Osteoblast (primary cell): ENCODE results near the gene CA9. TPM values are rescaled to one million over a fixed set of nuclear protein-coding genes. Genes with fewer than 3 reads are reported as not detected.

Experiments used
- DNase-seq: peaks from one replicate; pipeline ENCODE4 v3.0.0; 2011; ENCODE audit warnings: low spot score, mixed read lengths; ENCODE audit not compliant: insufficient read length; ENCODE audit errors: missing footprints
- H2AFZ ChIP-seq: 2 replicates; pipeline ENCODE4 v1.6.0; 2011; ENCODE audit warnings: mild to moderate bottlenecking, low read length
- H3K27ac ChIP-seq: 2 replicates; pipeline ENCODE4 v1.5.1; 2011; ENCODE audit warnings: mild to moderate bottlenecking, low read depth, low read length, moderate library complexity
- H3K27me3 ChIP-seq: 2 replicates; pipeline ENCODE4 v1.6.0; 2012; ENCODE audit warnings: mild to moderate bottlenecking, control low read depth, inconsistent platforms, low read length, moderate library complexity; ENCODE audit not compliant: insufficient read depth
- H3K36me3 ChIP-seq: 2 replicates; pipeline ENCODE4 v1.5.1; 2011; ENCODE audit warnings: mild to moderate bottlenecking, low read length, control low read depth, moderate library complexity; ENCODE audit not compliant: insufficient read depth
- H3K4me1 ChIP-seq: 2 replicates; pipeline ENCODE4 v1.5.1; 2011; ENCODE audit warnings: mild to moderate bottlenecking, low read length, control low read depth, moderate library complexity; ENCODE audit not compliant: insufficient read depth
- H3K4me2 ChIP-seq: 2 replicates; pipeline ENCODE4 v1.6.0; 2011; ENCODE audit warnings: mild to moderate bottlenecking, low read length; ENCODE audit not compliant: insufficient read depth
- H3K4me3 ChIP-seq: fragments of 200-600 bp; sonication (generic); 3 replicates; pipeline ENCODE4 v1.5.1; 2012; ENCODE audit warnings: mild to moderate bottlenecking, low read length, inconsistent platforms; ENCODE audit not compliant: insufficient read depth
- H3K79me2 ChIP-seq: 2 replicates; pipeline ENCODE4 v1.6.0; 2012; ENCODE audit warnings: mild to moderate bottlenecking, low read length, control low read depth, inconsistent platforms; ENCODE audit not compliant: insufficient read depth
- H3K9me3 ChIP-seq: 2 replicates; pipeline ENCODE4 v1.5.1; 2011; ENCODE audit warnings: low read depth, low read length, control low read depth
- H4K20me1 ChIP-seq: 2 replicates; pipeline ENCODE4 v1.6.0; 2012; ENCODE audit warnings: mild to moderate bottlenecking, low read length, control low read depth; ENCODE audit not compliant: insufficient read depth
- CTCF ChIP-seq: IDR thresholded peaks from 2 replicates; pipeline ENCODE4 v1.5.1; 2011; ENCODE audit warnings: mild to moderate bottlenecking, low read depth, low read length, moderate library complexity; ENCODE audit errors: extremely low read depth
- total RNA-seq: library from RNA; depleted of rRNA; stranded (reverse); fragments of >200 nt; gene quantifications from 2 replicates; pipeline ENCODE4 v1.2.3, GENCODE V29; 2012

The CA9 gene
- total RNA-seq, 1 donor = not detected

GRCh38 chr9:35653611-35654010, 20.1 kb upstream of the CA9 start:
- Histone ChIP-seq H3K27ac (no peak overlapping the region), H3K4me2 (no peak overlapping the region), H3K9me3 (no peaks in the 10 kb centered on the region), H3K27me3 (no peaks in the 10 kb centered on the region), H3K36me3 (no peaks in the 10 kb centered on the region), H3K4me3 (no peak overlapping the region), H4K20me1 (no peaks in the 10 kb centered on the region), H3K4me1 (peaks cover 42% of the 10 kb centered on the region), H3K79me2 (peaks cover under 1% of the 10 kb centered on the region), H2AFZ (no peak overlapping the region)
- DNase-seq = no peak
- TF ChIP-seq CTCF = no peak

GRCh38 chr9:35656348-35656747, 17.4 kb upstream of the CA9 start:
- TF ChIP-seq CTCF = no peak
- no peak for DNase-seq
- H3K4me1 ChIP-seq = peaks cover 32% of the 10 kb centered on the region
- peaks cover 10% of the 10 kb centered on the region for H3K79me2 ChIP-seq
- H3K4me2 ChIP-seq = no peak overlapping the region
- H3K36me3 ChIP-seq = peaks cover 13% of the 10 kb centered on the region
- H3K27ac ChIP-seq = no peak overlapping the region
- no peaks in the 10 kb centered on the region for H3K27me3 ChIP-seq
- no peak overlapping the region for H3K4me3 ChIP-seq
- no peaks in the 10 kb centered on the region for H3K9me3 ChIP-seq
- no peak overlapping the region for H2AFZ ChIP-seq
- no peaks in the 10 kb centered on the region for H4K20me1 ChIP-seq

DNA sequence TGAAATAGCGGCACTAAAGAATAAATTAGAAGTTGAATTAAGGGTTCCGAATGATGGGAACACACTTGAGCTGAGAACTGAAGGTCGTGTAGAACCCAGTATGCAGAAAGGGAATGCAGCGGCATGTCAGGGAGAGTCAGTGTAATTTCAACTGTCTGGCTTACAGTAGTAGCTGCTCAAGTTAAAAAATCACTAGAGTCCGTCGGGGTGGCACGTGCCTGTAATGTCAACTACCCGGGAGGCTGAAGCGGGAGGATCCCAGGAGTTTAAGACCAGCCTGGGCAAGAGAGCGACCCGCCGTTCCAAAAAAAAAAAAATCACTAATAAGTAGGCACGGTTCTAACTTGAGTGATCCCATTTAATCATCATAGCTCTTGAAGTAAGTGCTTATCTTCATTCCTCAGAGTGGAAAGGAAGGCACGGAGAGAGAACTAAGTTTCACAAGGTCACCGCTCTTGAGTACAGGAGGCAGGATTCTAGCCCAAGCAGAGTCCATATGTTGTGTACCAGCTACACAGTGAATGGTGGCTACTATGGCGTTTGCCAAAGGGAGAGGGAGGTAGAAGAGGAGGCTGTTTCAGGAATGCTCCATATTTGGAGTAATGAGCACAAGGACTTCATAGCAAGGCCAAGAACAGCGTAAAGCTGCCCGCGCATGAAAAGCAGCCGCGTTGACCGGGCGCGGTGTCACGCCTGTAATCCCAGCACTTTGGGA, 16.7 kb upstream of the CA9 start:
- TF ChIP-seq CTCF = no peak
- Histone ChIP-seq H3K4me1 (peaks cover 30% of the 10 kb centered on the region), H3K4me2 (peak overlapping the region; percentile 77), H3K27me3 (no peaks in the 10 kb centered on the region), H3K27ac (peak overlapping the region; percentile 100), H3K9me3 (no peaks in the 10 kb centered on the region), H3K79me2 (peaks cover 10% of the 10 kb centered on the region), H4K20me1 (no peaks in the 10 kb centered on the region), H2AFZ (peak overlapping the region; percentile 78), H3K4me3 (peak overlapping the region; percentile 65), H3K36me3 (peaks cover 20% of the 10 kb centered on the region)
- DNase-seq = no peak

DNA sequence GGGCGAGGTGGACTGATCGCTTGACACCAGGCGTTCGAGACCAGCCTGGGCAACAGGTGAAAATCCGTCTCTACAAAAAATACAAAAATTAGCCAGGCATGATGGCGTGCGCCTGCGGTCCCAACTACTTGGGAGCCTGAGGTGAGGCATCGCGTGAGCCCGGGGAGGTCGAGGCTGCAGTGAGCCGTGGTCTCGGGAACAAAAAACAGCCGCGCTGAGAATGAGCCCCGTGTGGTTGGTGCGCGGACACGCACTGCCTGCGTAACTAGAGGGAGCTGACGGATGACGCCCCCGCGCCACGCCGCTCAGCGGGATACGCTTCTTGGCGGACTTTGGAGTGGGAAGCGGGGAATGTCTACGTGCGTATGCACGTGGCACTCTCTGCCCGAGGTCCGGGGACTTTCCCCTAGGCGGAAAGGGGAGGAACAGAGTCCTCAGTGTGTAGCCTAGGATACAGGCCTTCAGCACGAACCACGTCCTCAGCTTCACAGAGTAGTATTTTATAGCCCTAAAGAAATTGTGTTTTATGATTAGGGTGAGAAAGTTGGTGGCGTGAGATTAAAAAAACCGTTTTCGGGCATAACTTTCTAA, 16.1 kb upstream of the CA9 start, which contains the start of gene RMRP:
Gene RMRP, minus strand, starts transcription at position 474 of the 591 bp plus-strand sequence.
- H3K79me2 ChIP-seq = peaks cover 10% of the 10 kb centered on the region
- no peak for TF ChIP-seq CTCF
- peak within 1 kb of the TSS; percentile 84 for H3K4me3 ChIP-seq
- peak within 1 kb of the TSS; percentile 100 for H3K27ac ChIP-seq
- DNase-seq = peak; percentile 98
- no peaks in the 10 kb centered on the region for H3K9me3 ChIP-seq
- H4K20me1 ChIP-seq = no peaks in the 10 kb centered on the region
- H3K4me2 ChIP-seq = peak within 1 kb of the TSS; percentile 92
- H3K27me3 ChIP-seq = no peaks in the 10 kb centered on the region
- peaks cover 24% of the 10 kb centered on the region for H3K4me1 ChIP-seq
- peaks cover 22% of the 10 kb centered on the region for H3K36me3 ChIP-seq
- H2AFZ ChIP-seq = peak within 1 kb of the TSS; percentile 79
